GM18951 (cell line): ENCODE data around the gene OSCP1.

ENCODE experiments used
- POLR2A ChIP-seq: IDR thresholded peaks from 4 replicates; pipeline ENCODE4 v1.6.1; 2011; ENCODE audit warnings: mild to moderate bottlenecking; ENCODE audit not compliant: insufficient read length, insufficient read depth; ENCODE audit errors: extremely low read depth
- in situ Hi-C: fragments of 300-500 bp; cut with MboI; formaldehyde crosslinking; loops from one replicate; pipeline ENCODE4 v1.12.0; 2022; ENCODE audit warnings: low sequenced_read_pairs, mixed read lengths, inconsistent platforms; ENCODE audit not compliant: unreplicated experiment

Gene OSCP1

DNA sequence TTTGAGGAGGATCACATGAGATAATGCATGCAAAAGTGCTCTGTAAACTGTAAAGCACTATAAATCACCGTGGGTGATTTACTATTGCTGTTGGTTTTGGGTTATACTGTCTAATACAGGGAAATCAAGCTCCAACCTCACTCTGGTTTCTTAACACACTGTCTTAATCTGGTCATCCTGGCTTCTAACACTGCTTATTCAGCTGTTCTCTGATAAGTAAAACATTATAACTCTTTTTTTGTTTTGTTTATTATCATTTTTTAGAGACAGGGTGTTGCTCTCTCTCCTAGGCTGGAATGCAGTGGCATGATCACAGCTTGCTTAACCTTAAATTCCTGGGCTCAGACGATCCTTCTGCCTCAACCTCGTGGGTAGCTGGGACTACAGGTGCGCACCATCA is 30.7 kb downstream of the OSCP1 start:
- in situ Hi-C loops = no loop called here

DNA sequence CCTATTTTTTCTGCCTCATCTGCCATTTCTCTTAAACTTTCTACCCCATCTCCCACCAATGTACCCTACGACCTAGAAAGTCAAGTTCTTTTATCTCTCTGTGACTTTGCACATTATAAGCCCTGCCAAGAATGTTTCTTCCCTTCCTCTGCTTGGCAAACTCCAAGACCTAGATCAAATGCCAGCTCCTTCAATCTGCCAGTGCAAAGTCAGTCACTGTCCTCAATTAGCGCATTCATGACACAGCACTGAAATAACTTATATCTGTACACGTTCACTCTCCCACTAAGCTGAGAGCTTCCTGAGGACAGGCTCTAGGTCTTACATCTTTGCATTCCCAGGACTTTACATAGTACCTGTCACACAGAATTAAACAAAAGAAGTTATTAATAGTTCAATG is 31.1 kb downstream of the OSCP1 start:
- TF ChIP-seq POLR2A = no peak
- in situ Hi-C loops = no loop called here

More for the DNA sequence above, 30.7 kb downstream of the OSCP1 start:
- no peak for TF ChIP-seq POLR2A

GRCh38 chr1:36417931-36418330 is 32.3 kb downstream of the OSCP1 start:
- no peak for TF ChIP-seq POLR2A
- in situ Hi-C loops = no loop called here

DNA sequence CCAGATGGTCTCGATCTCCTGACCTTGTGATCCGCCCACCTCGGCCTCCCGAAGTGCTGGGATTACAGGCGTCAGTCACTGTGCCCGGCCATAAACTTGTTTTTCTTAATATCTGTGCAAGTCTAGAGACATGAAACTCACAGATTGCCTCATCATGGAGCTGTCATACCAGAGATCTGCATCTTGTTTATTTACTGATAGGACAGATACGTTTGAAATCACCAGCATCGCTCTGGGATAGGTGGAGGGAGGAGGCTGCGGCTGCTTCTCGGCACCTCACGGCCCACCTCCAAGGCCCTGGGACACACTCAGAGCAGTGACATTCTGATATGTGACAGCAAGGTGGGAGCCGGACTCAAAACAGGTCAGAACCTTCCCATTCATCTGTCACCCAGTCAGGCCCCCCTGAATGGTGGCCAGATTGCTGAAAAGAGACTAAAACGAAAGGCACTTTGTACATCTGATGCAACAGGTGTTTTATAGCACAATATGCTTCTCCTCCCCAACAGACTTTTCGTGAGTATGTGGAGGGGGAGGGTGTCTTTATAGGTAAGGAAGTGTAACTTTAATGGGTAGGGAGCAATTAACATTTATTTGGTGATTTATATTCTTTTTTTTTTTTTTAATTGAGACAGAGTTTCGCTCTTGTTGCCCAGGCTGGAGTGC is 34.5 kb downstream of the OSCP1 start:
- TF ChIP-seq POLR2A = no peak
- in situ Hi-C loops = no loop called here

GRCh38 chr1:36414384-36414783 is 35.9 kb downstream of the OSCP1 start:
- in situ Hi-C loops = no loop called here
- TF ChIP-seq POLR2A = no peak

DNA sequence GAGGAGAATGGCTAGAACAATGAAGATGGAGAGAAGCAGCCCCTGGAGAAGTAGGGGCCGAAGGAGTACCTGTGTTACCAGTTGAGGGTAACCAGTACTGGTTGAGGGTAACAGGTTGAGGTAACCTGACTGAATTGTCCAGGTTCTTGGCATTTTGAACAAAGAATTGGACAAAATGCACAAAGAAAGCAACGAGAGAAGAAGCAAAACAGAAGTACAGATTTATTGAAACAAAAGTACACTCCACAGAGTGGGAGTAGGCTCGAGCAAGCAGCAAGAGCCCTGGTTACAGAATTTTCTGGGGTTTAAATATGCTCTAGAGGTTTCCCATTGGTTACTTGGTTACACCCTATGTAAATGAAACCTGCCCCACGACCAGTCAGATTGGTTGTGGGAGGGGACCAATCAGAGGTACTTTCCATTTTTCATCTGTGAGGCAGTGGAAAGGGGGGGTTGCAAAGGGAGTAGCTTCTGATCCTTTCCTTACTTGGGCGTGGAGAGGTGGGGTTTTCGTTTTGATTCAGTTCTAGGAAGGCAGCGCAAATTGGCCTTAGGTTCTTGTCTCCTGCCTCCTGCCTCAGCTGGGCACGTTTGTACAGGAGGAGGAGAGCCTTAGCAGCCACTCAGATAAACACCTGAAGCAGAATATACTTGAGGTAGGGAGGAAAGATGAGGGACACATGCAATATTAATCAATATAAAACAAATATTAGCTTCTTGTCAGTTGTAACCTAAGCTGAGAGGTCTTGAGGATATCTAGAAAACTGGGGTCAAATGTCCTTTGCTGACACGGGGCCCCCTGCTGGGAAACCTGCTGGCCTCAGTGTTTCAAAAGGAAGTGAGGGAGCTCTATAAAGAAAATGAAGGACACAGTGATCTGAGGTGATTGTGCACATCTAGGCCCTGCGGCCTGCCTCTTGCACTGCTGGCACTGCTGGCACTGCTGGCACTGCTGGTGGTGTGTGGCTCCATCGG is 38.3 kb downstream of the OSCP1 start:
- no peak for TF ChIP-seq POLR2A
- in situ Hi-C loops = no loop called here

GRCh38 chr1:36408479-36408878 is 41.8 kb downstream of the OSCP1 start:
- TF ChIP-seq POLR2A = no peak
- in situ Hi-C loops = no loop called here

GRCh38 chr1:36406440-36406839 is 43.8 kb downstream of the OSCP1 start:
- no peak for TF ChIP-seq POLR2A
- in situ Hi-C loops = no loop called here

DNA sequence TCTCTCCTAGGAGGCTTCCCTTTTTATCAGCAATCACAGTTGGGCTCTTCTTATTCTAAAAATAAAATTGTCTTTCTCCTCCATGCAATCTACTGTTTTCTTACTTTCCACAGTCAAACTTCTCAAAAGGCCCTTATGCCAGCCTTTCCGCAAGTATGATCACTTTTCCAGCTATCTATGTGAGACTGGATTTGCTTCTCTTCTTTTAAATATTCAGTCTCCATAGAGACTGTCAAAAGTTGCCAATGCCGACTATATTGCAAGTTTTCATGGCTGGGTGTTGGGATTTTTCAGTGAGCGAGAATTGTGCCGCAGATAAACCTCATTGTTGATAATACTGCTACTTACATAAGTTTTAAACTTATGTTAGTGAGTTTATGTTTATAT is 47.8 kb downstream of the OSCP1 start:
- no peak for TF ChIP-seq POLR2A
- in situ Hi-C loops = no loop called here

DNA sequence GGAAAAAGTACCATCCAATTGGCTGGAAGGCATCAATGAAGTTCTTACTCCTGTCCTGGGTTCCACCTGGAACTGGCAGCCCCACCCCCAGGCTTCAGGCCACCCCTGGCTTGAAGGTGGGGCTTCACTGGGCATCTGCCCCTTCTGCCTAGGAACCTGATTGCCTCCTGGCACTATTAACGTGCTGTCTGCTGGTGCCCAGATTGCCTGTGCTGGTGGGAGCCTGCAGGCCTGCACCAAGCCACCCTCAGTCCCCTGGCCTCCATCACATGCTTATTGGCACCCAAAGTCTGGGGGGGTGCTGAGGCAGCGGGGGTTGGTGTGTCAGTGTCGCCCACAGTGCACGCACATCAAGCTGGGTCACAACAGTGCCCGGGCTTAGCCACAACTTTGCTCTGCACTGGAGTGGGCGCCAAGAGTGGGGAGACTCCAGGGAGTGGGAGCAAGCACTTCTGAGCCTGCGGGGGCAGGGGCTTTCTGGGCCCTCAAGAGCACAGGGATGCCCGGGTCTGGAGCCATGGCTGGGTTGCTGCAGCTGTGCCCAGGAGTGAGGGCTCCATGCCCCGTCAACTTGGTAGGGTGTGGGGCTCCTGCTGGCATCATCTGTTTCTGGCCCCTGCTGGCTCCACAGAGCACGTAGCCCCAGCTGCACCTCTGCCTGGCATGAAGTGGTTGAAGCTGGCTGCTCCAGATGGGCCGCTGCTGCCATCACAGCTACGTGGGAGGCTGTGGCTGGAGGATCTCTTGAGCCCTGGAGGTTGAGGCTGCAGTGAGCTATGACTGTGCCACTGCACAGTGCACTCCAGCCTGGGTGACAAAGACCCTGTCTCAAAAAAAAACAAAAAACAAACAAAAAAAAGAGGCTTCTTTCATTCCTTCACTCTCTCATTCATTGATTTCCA is 48.4 kb downstream of the OSCP1 start:
- in situ Hi-C loops = no loop called here

GRCh38 chr1:36400825-36401601 is 49.2 kb downstream of the OSCP1 start:
- in situ Hi-C loops = no loop called here

More for the DNA sequence above, 48.4 kb downstream of the OSCP1 start:
- no peak for TF ChIP-seq POLR2A

GRCh38 chr1:36400514-36400824 is 49.8 kb downstream of the OSCP1 start:
- in situ Hi-C loops = no loop called here
- TF ChIP-seq POLR2A = no peak

More at GRCh38 chr1:36400825-36401601, 49.2 kb downstream of the OSCP1 start:
- no peak for TF ChIP-seq POLR2A
